ENCODE results near the gene STMN1. TPM values are rescaled to one million over a fixed set of nuclear protein-coding genes. Genes with fewer than 3 reads are reported as not detected.

Gene STMN1
- total RNA-seq, 1 experiment from 2014 or later, result 933 TPM

DNA sequence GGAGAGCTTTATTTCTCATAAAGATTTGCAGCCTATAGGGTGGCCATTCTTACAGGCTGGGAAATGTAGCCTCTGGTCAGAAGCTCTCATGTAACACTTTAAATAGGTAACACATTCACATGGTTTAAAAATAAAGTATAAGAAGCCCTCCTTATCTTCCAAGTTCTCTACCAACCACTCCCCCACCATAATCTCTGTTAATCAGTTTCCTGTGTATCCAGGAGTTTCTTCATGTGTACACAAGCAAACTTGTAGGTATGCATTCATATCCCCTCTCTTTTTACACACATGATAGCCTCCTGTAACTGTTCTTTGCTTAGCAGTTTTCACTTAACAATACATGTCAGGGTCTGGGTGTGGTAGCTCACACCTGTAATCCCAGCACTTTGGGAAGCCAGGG lies 4.9 kb upstream of the STMN1 start:
- no peak overlapping the region for H3K27ac ChIP-seq (ENCODE audit: low read depth, low read length, poor library complexity, severe bottlenecking)
- H3K4me3 ChIP-seq (ENCODE audit: low read depth, low read length, poor library complexity, severe bottlenecking), result no peak overlapping the region
- no peaks in the 10 kb centered on the region for H3K9me3 ChIP-seq (ENCODE audit: low read depth, low read length, poor library complexity, severe bottlenecking)
- DNase-seq (ENCODE audit: low spot score), result no peak
- intact Hi-C loops (cut with micrococcal nuclease; ENCODE audit: unreplicated experiment), result no loop called here
- no peaks in the 10 kb centered on the region for H3K36me3 ChIP-seq (ENCODE audit: insufficient read depth, low read length, poor library complexity, severe bottlenecking)
- TF ChIP-seq, protein P1, sequence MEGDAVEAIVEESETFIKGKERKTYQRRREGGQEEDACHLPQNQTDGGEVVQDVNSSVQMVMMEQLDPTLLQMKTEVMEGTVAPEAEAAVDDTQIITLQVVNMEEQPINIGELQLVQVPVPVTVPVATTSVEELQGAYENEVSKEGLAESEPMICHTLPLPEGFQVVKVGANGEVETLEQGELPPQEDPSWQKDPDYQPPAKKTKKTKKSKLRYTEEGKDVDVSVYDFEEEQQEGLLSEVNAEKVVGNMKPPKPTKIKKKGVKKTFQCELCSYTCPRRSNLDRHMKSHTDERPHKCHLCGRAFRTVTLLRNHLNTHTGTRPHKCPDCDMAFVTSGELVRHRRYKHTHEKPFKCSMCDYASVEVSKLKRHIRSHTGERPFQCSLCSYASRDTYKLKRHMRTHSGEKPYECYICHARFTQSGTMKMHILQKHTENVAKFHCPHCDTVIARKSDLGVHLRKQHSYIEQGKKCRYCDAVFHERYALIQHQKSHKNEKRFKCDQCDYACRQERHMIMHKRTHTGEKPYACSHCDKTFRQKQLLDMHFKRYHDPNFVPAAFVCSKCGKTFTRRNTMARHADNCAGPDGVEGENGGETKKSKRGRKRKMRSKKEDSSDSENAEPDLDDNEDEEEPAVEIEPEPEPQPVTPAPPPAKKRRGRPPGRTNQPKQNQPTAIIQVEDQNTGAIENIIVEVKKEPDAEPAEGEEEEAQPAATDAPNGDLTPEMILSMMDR (conservative IDR thresholded peaks at IDR 0.05; ENCODE audit: low read depth, low read length), result no peak
- TF ChIP-seq EZH2 (IDR thresholded peaks at IDR 0.05; ENCODE audit: borderline replicate concordance, low read depth, low read length, poor library complexity, severe bottlenecking), result no peak
- H3K27me3 ChIP-seq (replicated peaks; ENCODE audit: insufficient read depth, low read depth, low read length, poor library complexity), result no peaks in the 10 kb centered on the region
- POLR2A ChIA-PET (ENCODE audit: low non-redundant PET), result no interaction called here
- no peaks in the 10 kb centered on the region for H3K4me1 ChIP-seq (ENCODE audit: insufficient read depth, low read length, poor library complexity, severe bottlenecking)
- CTCF ChIA-PET, result no interaction called here
- no TSS peak for BruUV-seq (replicated peaks)

DNA sequence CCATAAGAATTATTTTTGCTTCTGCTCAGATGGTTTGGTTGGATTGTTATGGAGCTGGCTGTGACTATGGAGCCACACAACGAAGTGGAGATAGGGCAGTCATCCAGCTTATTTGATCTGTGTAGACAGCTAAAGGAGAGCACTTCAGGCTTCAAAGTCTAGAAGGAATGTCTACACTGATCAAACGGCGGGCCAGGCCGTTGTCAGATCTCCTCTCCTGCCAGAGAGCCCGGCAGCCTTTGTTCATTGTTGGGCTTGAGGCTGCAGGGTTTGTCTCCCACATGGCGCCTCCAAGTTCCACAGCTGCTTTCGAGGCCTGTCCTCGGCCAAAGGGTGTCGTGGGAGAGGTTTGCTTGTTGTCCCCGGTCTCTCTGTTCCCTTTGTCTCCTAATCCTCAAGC lies 2.8 kb upstream of the STMN1 start:
- H3K9me3 ChIP-seq (ENCODE audit: low read depth, low read length, poor library complexity, severe bottlenecking), result no peaks in the 10 kb centered on the region
- ChIA-PET POLR2A (ENCODE audit: low non-redundant PET) (no interaction called here), CTCF (no interaction called here)
- intact Hi-C loops (cut with micrococcal nuclease; ENCODE audit: unreplicated experiment), result no loop called here
- H3K27me3 ChIP-seq (replicated peaks; ENCODE audit: insufficient read depth, low read depth, low read length, poor library complexity), result no peaks in the 10 kb centered on the region
- peaks cover 7% of the 10 kb centered on the region for H3K36me3 ChIP-seq (ENCODE audit: insufficient read depth, low read length, poor library complexity, severe bottlenecking)
- H3K4me3 ChIP-seq (ENCODE audit: low read depth, low read length, poor library complexity, severe bottlenecking), result no peak overlapping the region
- BruUV-seq (replicated peaks), result no TSS peak
- H3K4me1 ChIP-seq (ENCODE audit: insufficient read depth, low read length, poor library complexity, severe bottlenecking), result peaks cover 3% of the 10 kb centered on the region
- no peak for TF ChIP-seq EZH2 (IDR thresholded peaks at IDR 0.05; ENCODE audit: borderline replicate concordance, low read depth, low read length, poor library complexity, severe bottlenecking)
- TF ChIP-seq, protein P1 (conservative IDR thresholded peaks at IDR 0.05; ENCODE audit: low read depth, low read length), result no peak
- no peak for DNase-seq (ENCODE audit: low spot score)
- no peak overlapping the region for H3K27ac ChIP-seq (ENCODE audit: low read depth, low read length, poor library complexity, severe bottlenecking)

DNA sequence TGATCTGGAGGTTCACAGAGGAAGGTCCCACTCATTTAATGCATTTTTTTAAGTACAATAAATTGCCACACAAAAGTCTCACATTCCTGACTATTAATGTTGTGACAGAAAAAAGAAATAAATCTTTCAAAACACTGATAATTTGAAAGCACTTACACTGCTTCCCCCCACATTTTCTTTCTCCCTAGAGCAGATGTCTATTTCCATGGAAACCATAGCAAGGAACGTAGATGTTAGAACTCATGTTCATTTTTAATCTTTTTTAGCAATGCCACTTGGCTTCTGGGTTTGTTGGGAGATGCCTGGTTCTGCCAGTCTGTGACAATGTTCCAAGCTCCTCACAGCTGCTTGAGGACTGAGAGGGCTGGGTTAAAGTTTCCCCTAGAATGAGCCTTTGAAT lies 1.9 kb upstream of the STMN1 start:
- BruUV-seq (replicated peaks), result no TSS peak
- Histone ChIP-seq H3K9me3 (ENCODE audit: low read depth, low read length, poor library complexity, severe bottlenecking) (no peaks in the 10 kb centered on the region), H3K4me1 (ENCODE audit: insufficient read depth, low read length, poor library complexity, severe bottlenecking) (peaks cover 11% of the 10 kb centered on the region), H3K27ac (ENCODE audit: low read depth, low read length, poor library complexity, severe bottlenecking) (no peak overlapping the region), H3K4me3 (ENCODE audit: low read depth, low read length, poor library complexity, severe bottlenecking) (no peak overlapping the region), H3K36me3 (ENCODE audit: insufficient read depth, low read length, poor library complexity, severe bottlenecking) (peaks cover 16% of the 10 kb centered on the region), H3K27me3 (replicated peaks; ENCODE audit: insufficient read depth, low read depth, low read length, poor library complexity) (no peaks in the 10 kb centered on the region)
- POLR2A ChIA-PET (ENCODE audit: low non-redundant PET), result no interaction called here
- CTCF ChIA-PET, result no interaction called here
- TF ChIP-seq, protein P1 (conservative IDR thresholded peaks at IDR 0.05; ENCODE audit: low read depth, low read length), result no peak
- no peak for TF ChIP-seq EZH2 (IDR thresholded peaks at IDR 0.05; ENCODE audit: borderline replicate concordance, low read depth, low read length, poor library complexity, severe bottlenecking)
- intact Hi-C loops (cut with micrococcal nuclease; ENCODE audit: unreplicated experiment), result no loop called here
- DNase-seq (ENCODE audit: low spot score), result no peak
